ENCODE data around the gene ZFP30.

DNA sequence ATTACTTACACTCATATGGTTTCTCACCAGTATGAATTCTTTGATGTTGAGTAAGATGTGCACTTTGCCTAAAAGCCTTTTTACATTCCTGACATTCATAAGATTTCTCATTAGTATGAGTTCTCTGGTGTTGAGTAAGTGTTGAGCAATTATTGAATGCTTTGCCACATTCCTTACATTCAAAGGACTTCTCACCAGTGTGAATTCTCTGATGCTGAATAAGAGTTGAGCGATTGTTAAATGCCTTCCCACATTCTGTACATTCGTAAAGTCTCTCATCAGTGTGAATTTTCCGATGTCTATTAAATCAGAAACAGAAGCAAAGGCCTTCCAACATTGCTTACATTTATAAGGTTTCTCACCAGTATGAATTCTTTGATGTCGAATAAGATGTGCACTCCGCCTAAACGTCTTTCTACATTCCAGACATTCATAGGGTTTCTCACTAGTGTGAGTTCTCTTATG lies 14.2 kb upstream of the ZFP30 start:
- no peak for TF ChIP-seq POLR2A (IDR thresholded peaks at IDR 0.05; ENCODE audit: low read length)
- TF ChIP-seq, protein P1, sequence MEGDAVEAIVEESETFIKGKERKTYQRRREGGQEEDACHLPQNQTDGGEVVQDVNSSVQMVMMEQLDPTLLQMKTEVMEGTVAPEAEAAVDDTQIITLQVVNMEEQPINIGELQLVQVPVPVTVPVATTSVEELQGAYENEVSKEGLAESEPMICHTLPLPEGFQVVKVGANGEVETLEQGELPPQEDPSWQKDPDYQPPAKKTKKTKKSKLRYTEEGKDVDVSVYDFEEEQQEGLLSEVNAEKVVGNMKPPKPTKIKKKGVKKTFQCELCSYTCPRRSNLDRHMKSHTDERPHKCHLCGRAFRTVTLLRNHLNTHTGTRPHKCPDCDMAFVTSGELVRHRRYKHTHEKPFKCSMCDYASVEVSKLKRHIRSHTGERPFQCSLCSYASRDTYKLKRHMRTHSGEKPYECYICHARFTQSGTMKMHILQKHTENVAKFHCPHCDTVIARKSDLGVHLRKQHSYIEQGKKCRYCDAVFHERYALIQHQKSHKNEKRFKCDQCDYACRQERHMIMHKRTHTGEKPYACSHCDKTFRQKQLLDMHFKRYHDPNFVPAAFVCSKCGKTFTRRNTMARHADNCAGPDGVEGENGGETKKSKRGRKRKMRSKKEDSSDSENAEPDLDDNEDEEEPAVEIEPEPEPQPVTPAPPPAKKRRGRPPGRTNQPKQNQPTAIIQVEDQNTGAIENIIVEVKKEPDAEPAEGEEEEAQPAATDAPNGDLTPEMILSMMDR (IDR thresholded peaks at IDR 0.05), result no peak
- TF ChIP-seq, protein P2, sequence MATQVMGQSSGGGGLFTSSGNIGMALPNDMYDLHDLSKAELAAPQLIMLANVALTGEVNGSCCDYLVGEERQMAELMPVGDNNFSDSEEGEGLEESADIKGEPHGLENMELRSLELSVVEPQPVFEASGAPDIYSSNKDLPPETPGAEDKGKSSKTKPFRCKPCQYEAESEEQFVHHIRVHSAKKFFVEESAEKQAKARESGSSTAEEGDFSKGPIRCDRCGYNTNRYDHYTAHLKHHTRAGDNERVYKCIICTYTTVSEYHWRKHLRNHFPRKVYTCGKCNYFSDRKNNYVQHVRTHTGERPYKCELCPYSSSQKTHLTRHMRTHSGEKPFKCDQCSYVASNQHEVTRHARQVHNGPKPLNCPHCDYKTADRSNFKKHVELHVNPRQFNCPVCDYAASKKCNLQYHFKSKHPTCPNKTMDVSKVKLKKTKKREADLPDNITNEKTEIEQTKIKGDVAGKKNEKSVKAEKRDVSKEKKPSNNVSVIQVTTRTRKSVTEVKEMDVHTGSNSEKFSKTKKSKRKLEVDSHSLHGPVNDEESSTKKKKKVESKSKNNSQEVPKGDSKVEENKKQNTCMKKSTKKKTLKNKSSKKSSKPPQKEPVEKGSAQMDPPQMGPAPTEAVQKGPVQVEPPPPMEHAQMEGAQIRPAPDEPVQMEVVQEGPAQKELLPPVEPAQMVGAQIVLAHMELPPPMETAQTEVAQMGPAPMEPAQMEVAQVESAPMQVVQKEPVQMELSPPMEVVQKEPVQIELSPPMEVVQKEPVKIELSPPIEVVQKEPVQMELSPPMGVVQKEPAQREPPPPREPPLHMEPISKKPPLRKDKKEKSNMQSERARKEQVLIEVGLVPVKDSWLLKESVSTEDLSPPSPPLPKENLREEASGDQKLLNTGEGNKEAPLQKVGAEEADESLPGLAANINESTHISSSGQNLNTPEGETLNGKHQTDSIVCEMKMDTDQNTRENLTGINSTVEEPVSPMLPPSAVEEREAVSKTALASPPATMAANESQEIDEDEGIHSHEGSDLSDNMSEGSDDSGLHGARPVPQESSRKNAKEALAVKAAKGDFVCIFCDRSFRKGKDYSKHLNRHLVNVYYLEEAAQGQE (IDR thresholded peaks at IDR 0.05), result no peak
- no peak for TF ChIP-seq EP300 (IDR thresholded peaks at IDR 0.05)
- TF ChIP-seq JUN (IDR thresholded peaks at IDR 0.05), result no peak
